DND-41 (cell line): ENCODE measurements around the gene MYRIP.

Source experiments
- ATAC-seq: fragments of 200-7000 bp; cut with Tn5 transposase; 3 replicates; pipeline ENCODE4 v1.9.1; 2021; ENCODE audit warnings: low read depth; ENCODE audit not compliant: insufficient read depth
- DNase-seq: peaks from one replicate; pipeline ENCODE4 v3.0.0-alpha.2; 2020
- H2AFZ ChIP-seq: 2 replicates; pipeline ENCODE4 v1.6.0; 2012; ENCODE audit warnings: low read depth, low read length
- H3K27ac ChIP-seq: 2 replicates; pipeline ENCODE4 v1.5.1; 2012; ENCODE audit warnings: low read length, inconsistent platforms
- H3K27me3 ChIP-seq: fragments of 200-600 bp; sonication (generic); 2 replicates; pipeline ENCODE4 v1.6.0; 2012; ENCODE audit warnings: low read length, mild to moderate bottlenecking, inconsistent platforms; ENCODE audit not compliant: insufficient read depth, poor library complexity
- H3K36me3 ChIP-seq: 2 replicates; pipeline ENCODE4 v1.5.1; 2012; ENCODE audit warnings: low read length, inconsistent platforms; ENCODE audit not compliant: insufficient read depth
- H3K4me1 ChIP-seq: 2 replicates; pipeline ENCODE4 v1.5.1; 2012; ENCODE audit warnings: mild to moderate bottlenecking, low read length; ENCODE audit not compliant: insufficient read depth
- H3K4me2 ChIP-seq: 2 replicates; pipeline ENCODE4 v1.6.0; 2012; ENCODE audit warnings: mild to moderate bottlenecking, moderate library complexity, low read length, inconsistent platforms; ENCODE audit not compliant: insufficient read depth
- H3K4me3 ChIP-seq, 2 experiments: fragments of 200-600 bp in 1 of 2; shearing (Covaris generic) in 1 of 2; 2 replicates each; pipeline ENCODE4 v1.5.1; 2012 to 2016; ENCODE audit warnings: inconsistent platforms in 2 of 2, low read length in 2 of 2, mild to moderate bottlenecking in 2 of 2, low read depth in 1 of 2, moderate library complexity in 1 of 2
- H3K79me2 ChIP-seq: 2 replicates; pipeline ENCODE4 v1.6.0; 2012; ENCODE audit warnings: low read length, inconsistent platforms; ENCODE audit not compliant: insufficient read depth
- H3K9ac ChIP-seq: 2 replicates; pipeline ENCODE4 v1.6.0; 2012; ENCODE audit warnings: low read depth, mild to moderate bottlenecking, inconsistent platforms, low read length, moderate library complexity
- H3K9me3 ChIP-seq: 2 replicates; pipeline ENCODE4 v1.5.1; 2012; ENCODE audit warnings: low read length, moderate library complexity, mild to moderate bottlenecking, inconsistent platforms; ENCODE audit not compliant: insufficient read depth, severe bottlenecking
- H4K20me1 ChIP-seq: 2 replicates; pipeline ENCODE4 v1.6.0; 2012; ENCODE audit warnings: low read length; ENCODE audit not compliant: insufficient read depth
- CTCF ChIP-seq: IDR thresholded peaks from 2 replicates; pipeline ENCODE4 v1.5.1; 2012; ENCODE audit warnings: borderline replicate concordance, low read length, moderate library complexity, mild to moderate bottlenecking; ENCODE audit not compliant: poor library complexity, severe bottlenecking; ENCODE audit errors: extremely low read depth
- EZH2 ChIP-seq: IDR thresholded peaks from 3 replicates; pipeline ENCODE4 v1.6.1; 2012; ENCODE audit warnings: borderline replicate concordance, low read depth, mild to moderate bottlenecking, moderate library complexity, low read length, inconsistent platforms; ENCODE audit not compliant: severe bottlenecking

The MYRIP gene

GRCh38 chr3:40299721-40300335 lies 490.4 kb downstream of the MYRIP start:
- ATAC-seq: no peak
- no peak overlapping the region for H3K27ac ChIP-seq
- H3K4me2 ChIP-seq: no peak overlapping the region
- no peaks in the 10 kb centered on the region for H3K27me3 ChIP-seq
- no peaks in the 10 kb centered on the region for H3K9me3 ChIP-seq
- TF ChIP-seq CTCF (no peak), EZH2 (no peak)
- H2AFZ ChIP-seq: no peak overlapping the region
- no peak for DNase-seq
- H3K79me2 ChIP-seq: no peaks in the 10 kb centered on the region
- H3K36me3 ChIP-seq: 0 out of 2 replicates have a peak, but pooled peaks cover 2% of the 10 kb centered on the region
- H4K20me1 ChIP-seq: no peaks in the 10 kb centered on the region
- no peak overlapping the region for H3K9ac ChIP-seq
- no peaks in the 10 kb centered on the region for H3K4me1 ChIP-seq
- no peak overlapping the region for H3K4me3 ChIP-seq

- Histone ChIP-seq H2AFZ (no peak overlapping the region), H3K4me3 (no peak overlapping the region), H3K36me3 (no peaks in the 10 kb centered on the region), H3K4me2 (no peak overlapping the region), H3K9me3 (no peaks in the 10 kb centered on the region), H4K20me1 (no peaks in the 10 kb centered on the region), H3K9ac (no peak overlapping the region), H3K27ac (no peak overlapping the region), H3K79me2 (no peaks in the 10 kb centered on the region), H3K27me3 (no peaks in the 10 kb centered on the region), H3K4me1 (no peaks in the 10 kb centered on the region)
- TF ChIP-seq EZH2 (no peak), CTCF (no peak)
- ATAC-seq (no peak), DNase-seq (no peak)
Measured at GRCh38 chr3:40302784-40303183, 493.4 kb downstream of the MYRIP start.

GRCh38 chr3:40304352-40304751 lies 494.9 kb downstream of the MYRIP start:
- H3K36me3 ChIP-seq: no peaks in the 10 kb centered on the region
- no peaks in the 10 kb centered on the region for H4K20me1 ChIP-seq
- H3K27me3 ChIP-seq: no peaks in the 10 kb centered on the region
- no peaks in the 10 kb centered on the region for H3K9me3 ChIP-seq
- H3K79me2 ChIP-seq: 0 out of 2 replicates have a peak, but pooled peaks cover 4% of the 10 kb centered on the region
- ATAC-seq: no peak
- no peak overlapping the region for H3K27ac ChIP-seq
- DNase-seq: no peak
- H3K4me1 ChIP-seq: peaks cover 12% of the 10 kb centered on the region
- no peak overlapping the region for H2AFZ ChIP-seq
- TF ChIP-seq CTCF (no peak), EZH2 (no peak)
- H3K9ac ChIP-seq: no peak overlapping the region
- H3K4me2 ChIP-seq: no peak overlapping the region
- H3K4me3 ChIP-seq: no peak overlapping the region

GRCh38 chr3:40306336-40306735 lies 496.9 kb downstream of the MYRIP start:
- TF ChIP-seq EZH2 (no peak), CTCF (no peak)
- no peaks in the 10 kb centered on the region for H3K9me3 ChIP-seq
- H3K27ac ChIP-seq: no peak overlapping the region
- no peak overlapping the region for H3K4me3 ChIP-seq
- peaks cover 20% of the 10 kb centered on the region for H3K4me1 ChIP-seq
- peaks cover 7% of the 10 kb centered on the region for H3K36me3 ChIP-seq
- H3K4me2 ChIP-seq: no peak overlapping the region
- no peak for ATAC-seq
- H3K27me3 ChIP-seq: no peaks in the 10 kb centered on the region
- no peak overlapping the region for H2AFZ ChIP-seq
- H4K20me1 ChIP-seq: no peaks in the 10 kb centered on the region
- H3K9ac ChIP-seq: no peak overlapping the region
- DNase-seq: no peak
- H3K79me2 ChIP-seq: peaks cover 22% of the 10 kb centered on the region
